Mammary epithelial cell (primary cell): ENCODE data around the gene LRRC3B.
"Not testable (repeated sequence)": the region's sequence is repeated elsewhere in the genome, so short reads cannot be mapped to it uniquely, and the experiment has no call there.

Experiments
- CTCF ChIP-seq, 2 donors: IDR thresholded peaks in 1 of 2; conservative IDR thresholded peaks in 1 of 2; 2 replicates each; pipeline ENCODE4 v1.5.1; 2011 to 2012; ENCODE audit warnings: inconsistent platforms in 2 of 2, low read length in 2 of 2, mild to moderate bottlenecking in 2 of 2, control low read depth in 1 of 2, low read depth in 1 of 2; ENCODE audit not compliant: insufficient read depth in 1 of 2; ENCODE audit errors: extremely low read depth in 1 of 2
- EZH2 ChIP-seq: IDR thresholded peaks from 2 replicates; pipeline ENCODE4 v1.6.1; 2012; ENCODE audit warnings: low read length, inconsistent platforms, borderline replicate concordance

GRCh38 chr3:26603771-26604170, 18.8 kb upstream of the LRRC3B start:
- TF ChIP-seq CTCF (conservative IDR thresholded peaks at IDR 0.05 in 1 of 2, IDR thresholded peaks at IDR 0.05 in 1 of 2; ENCODE audit: extremely low read depth in 1 of 2, insufficient read depth in 1 of 2, low read depth in 1 of 2, low read length in 2 of 2); EZH2: not testable (repeated sequence)
